Kidney capillary endothelial cell (primary cell): ENCODE data around the gene NPBWR2.
"Not testable (repeated sequence)": the region's sequence is repeated elsewhere in the genome, so short reads cannot be mapped to it uniquely, and the experiment has no call there.

ENCODE experiments used
- DNase-seq: peaks from one replicate; pipeline ENCODE4 v3.0.0-alpha.2; 2018; ENCODE audit warnings: low spot score

The NPBWR2 gene

GRCh38 chr20:64144144-64144912 lies 37.0 kb upstream of the NPBWR2 start:
- DNase-seq = no peak

GRCh38 chr20:64143018-64143801 lies 35.8 kb upstream of the NPBWR2 start:
- no peak for DNase-seq

GRCh38 chr20:64142590-64142989 lies 35.2 kb upstream of the NPBWR2 start:
- DNase-seq = peak; percentile 68

- DNase-seq = no peak
These were observed 33.6 kb upstream of the NPBWR2 start for GRCh38 chr20:64140956-64141355.

- DNase-seq = no peak
These were observed 32.9 kb upstream of the NPBWR2 start for GRCh38 chr20:64140061-64140931.

- DNase-seq = no peak
These were observed 32.1 kb upstream of the NPBWR2 start for GRCh38 chr20:64139199-64140060.

GRCh38 chr20:64138276-64138815 lies 31.0 kb upstream of the NPBWR2 start:
- no peak for DNase-seq

- DNase-seq = no peak
These were observed 30.2 kb upstream of the NPBWR2 start for GRCh38 chr20:64137598-64138031.

GRCh38 chr20:64136004-64136710 lies 28.8 kb upstream of the NPBWR2 start:
- no peak for DNase-seq

- DNase-seq = not testable (repeated sequence)
These were observed 27.4 kb upstream of the NPBWR2 start for GRCh38 chr20:64134744-64135143.

- DNase-seq = no peak
These were observed 26.6 kb upstream of the NPBWR2 start for GRCh38 chr20:64133951-64134407.

- DNase-seq = no peak
These were observed 24.0 kb upstream of the NPBWR2 start for GRCh38 chr20:64131406-64131805.

GRCh38 chr20:64130876-64131275 lies 23.5 kb upstream of the NPBWR2 start:
- DNase-seq = no peak

- DNase-seq = no peak
These were observed 22.9 kb upstream of the NPBWR2 start for GRCh38 chr20:64130271-64130670.

GRCh38 chr20:64129146-64129782 lies 21.9 kb upstream of the NPBWR2 start:
- DNase-seq = no peak

GRCh38 chr20:64123517-64123916 lies 16.2 kb upstream of the NPBWR2 start:
- not testable (repeated sequence) for DNase-seq

- not testable (repeated sequence) for DNase-seq
These were observed 15.6 kb upstream of the NPBWR2 start for GRCh38 chr20:64122927-64123326.

GRCh38 chr20:64121586-64121985 lies 14.2 kb upstream of the NPBWR2 start:
- no peak for DNase-seq

- no peak for DNase-seq
These were observed 12.4 kb upstream of the NPBWR2 start for GRCh38 chr20:64119681-64120341.
